Measurements from ENCODE around the gene JAG1.

The JAG1 gene

GRCh38 chr20:10646886-10647420 is 26.8 kb downstream of the JAG1 start:
- ATAC-seq = no peak
- no peak for TF ChIP-seq ZNF8 (CRISPR knock-in tag; IDR thresholded peaks at IDR 0.05)
- no peak for TF ChIP-seq CREB5 (CRISPR knock-in tag; IDR thresholded peaks at IDR 0.05; ENCODE audit: low read depth)
- TF ChIP-seq BACH2 (CRISPR knock-in tag; IDR thresholded peaks at IDR 0.05; ENCODE audit: borderline replicate concordance) = no peak
- TF ChIP-seq CSRNP3 (CRISPR knock-in tag; IDR thresholded peaks at IDR 0.05) = no peak
- no peak for TF ChIP-seq PATZ1 (CRISPR knock-in tag; IDR thresholded peaks at IDR 0.05; ENCODE audit: borderline replicate concordance)
- no peak for TF ChIP-seq TOX (CRISPR knock-in tag; IDR thresholded peaks at IDR 0.05; ENCODE audit: borderline replicate concordance)
- no peak for TF ChIP-seq ISL1 (CRISPR knock-in tag; IDR thresholded peaks at IDR 0.05)
- TF ChIP-seq ZFP30 (CRISPR knock-in tag; IDR thresholded peaks at IDR 0.05) = no peak
- no peak for TF ChIP-seq ZNF70 (CRISPR knock-in tag; IDR thresholded peaks at IDR 0.05)
- no peak for TF ChIP-seq TCF4 (CRISPR knock-in tag; IDR thresholded peaks at IDR 0.05; ENCODE audit: borderline replicate concordance)
- no peak for TF ChIP-seq ZNF565 (CRISPR knock-in tag; conservative IDR thresholded peaks at IDR 0.05; ENCODE audit: low read depth)

GRCh38 chr20:10646006-10646405 is 27.8 kb downstream of the JAG1 start:
- ATAC-seq = no peak
- TF ChIP-seq ESRRG (CRISPR knock-in tag; IDR thresholded peaks at IDR 0.05) (no peak), TCF4 (CRISPR knock-in tag; IDR thresholded peaks at IDR 0.05; ENCODE audit: borderline replicate concordance) (no peak), ZNF565 (CRISPR knock-in tag; conservative IDR thresholded peaks at IDR 0.05; ENCODE audit: low read depth) (no peak), CREB5 (CRISPR knock-in tag; IDR thresholded peaks at IDR 0.05; ENCODE audit: low read depth) (no peak), TOX (CRISPR knock-in tag; IDR thresholded peaks at IDR 0.05; ENCODE audit: borderline replicate concordance) (no peak), ZNF70 (CRISPR knock-in tag; IDR thresholded peaks at IDR 0.05) (no peak), RARB (CRISPR knock-in tag; IDR thresholded peaks at IDR 0.05) (no peak), ZFP3 (CRISPR knock-in tag; IDR thresholded peaks at IDR 0.05) (no peak), BACH2 (CRISPR knock-in tag; IDR thresholded peaks at IDR 0.05; ENCODE audit: borderline replicate concordance) (no peak), ZFP30 (CRISPR knock-in tag; IDR thresholded peaks at IDR 0.05) (no peak), PATZ1 (CRISPR knock-in tag; IDR thresholded peaks at IDR 0.05; ENCODE audit: borderline replicate concordance) (no peak), POU6F1 (CRISPR knock-in tag; IDR thresholded peaks at IDR 0.05; ENCODE audit: borderline replicate concordance, low read depth) (no peak), PPARA (CRISPR knock-in tag; IDR thresholded peaks at IDR 0.05; ENCODE audit: borderline replicate concordance) (no peak), OSR1 (CRISPR knock-in tag; IDR thresholded peaks at IDR 0.05) (no peak), TSHZ2 (CRISPR knock-in tag; IDR thresholded peaks at IDR 0.05) (no peak), ISL1 (CRISPR knock-in tag; IDR thresholded peaks at IDR 0.05) (no peak)
